Measurements from ENCODE around the gene RBM47.
"Not testable (repeated sequence)": the region's sequence is repeated elsewhere in the genome, so short reads cannot be mapped to it uniquely, and the experiment has no call there.

The RBM47 gene

DNA sequence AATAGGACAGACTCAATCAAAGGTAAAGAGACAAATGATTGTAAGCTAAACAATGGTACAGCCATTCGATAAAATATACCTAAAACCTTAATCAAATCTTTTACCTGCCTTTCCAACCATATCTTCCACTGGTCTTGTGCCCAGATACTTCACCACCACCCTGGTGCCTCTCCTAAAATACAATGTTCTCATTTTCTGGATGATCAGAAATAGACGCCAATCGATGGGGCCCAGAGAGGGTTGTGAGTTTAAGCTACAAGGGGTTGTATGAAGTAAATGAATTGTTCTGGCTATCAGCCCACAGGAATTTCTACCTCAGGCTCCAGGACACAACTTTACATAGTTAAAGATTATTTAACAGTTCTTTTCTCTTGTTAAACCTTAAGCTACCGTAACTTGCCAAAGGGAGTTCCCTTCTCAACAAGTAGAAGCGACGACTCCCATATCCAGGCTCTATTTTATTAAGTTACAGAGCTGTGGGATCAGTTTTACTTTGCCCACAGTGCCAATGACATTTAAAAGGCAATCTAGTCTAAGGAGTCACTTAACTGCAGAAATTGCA, 195.5 kb downstream of the RBM47 start:
- no peak for DNase-seq

DNA sequence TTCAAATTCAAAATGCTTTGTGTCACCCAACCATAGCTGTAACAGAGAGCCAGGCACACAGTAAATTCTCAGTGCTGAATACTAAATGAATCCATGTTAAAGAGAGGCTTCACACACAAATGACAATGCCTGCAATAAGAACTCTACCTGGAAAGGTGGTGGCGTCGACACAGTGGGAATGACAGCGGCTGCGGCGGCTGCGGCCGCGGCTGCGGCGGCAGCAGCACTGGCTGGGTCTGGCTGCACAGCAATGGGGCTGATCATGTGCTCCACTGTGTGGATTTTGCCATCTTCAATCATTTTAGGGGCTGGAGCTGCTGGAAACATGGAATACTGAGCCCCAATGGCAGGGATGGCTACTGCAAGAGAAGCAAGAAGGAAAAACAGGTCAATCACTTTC, 197.2 kb downstream of the RBM47 start:
- no peak for DNase-seq

GRCh38 chr4:40427871-40428270, 201.8 kb downstream of the RBM47 start:
- DNase-seq = not testable (repeated sequence)

DNA sequence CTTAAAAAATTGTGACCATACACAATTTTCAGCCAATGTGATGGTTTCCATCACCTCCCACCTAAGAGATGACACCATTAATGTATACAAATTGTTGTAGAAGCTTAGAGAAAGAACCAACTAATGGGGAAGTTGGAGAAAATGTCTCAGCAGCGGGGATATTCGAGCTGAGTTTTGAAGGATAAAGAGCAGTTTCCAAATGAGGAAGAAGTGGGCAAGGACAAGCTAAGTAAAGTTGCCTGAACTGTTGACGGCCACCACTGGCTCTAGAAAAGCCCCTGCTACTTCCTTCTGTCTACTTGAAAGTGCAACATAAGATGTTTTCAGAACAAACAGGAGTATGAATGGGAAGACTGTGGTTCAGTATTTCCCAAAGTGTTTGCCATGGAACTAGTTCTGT, 202.5 kb downstream of the RBM47 start:
- no peak for DNase-seq

- DNase-seq = no peak
Measured at GRCh38 chr4:40425799-40426574, 203.7 kb downstream of the RBM47 start.

DNA sequence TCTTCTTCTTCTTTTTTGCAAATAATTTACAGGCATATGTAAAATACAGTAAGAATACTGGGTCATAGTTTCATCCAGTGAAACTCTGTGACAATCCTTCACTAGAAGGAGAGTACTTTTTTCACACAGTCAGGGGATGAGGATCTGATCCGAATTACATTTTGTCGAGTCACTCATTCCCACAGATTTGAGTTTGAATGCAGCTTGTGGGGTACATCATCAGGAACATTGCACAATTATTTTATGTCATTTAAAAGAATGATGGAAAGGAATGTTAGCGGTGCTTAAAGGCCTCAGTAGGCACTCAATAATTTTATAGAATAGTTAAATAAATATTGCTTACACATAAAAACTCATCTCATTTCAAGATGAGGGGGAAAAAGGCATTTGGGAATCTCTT, 205.9 kb downstream of the RBM47 start:
- no peak for DNase-seq

DNA sequence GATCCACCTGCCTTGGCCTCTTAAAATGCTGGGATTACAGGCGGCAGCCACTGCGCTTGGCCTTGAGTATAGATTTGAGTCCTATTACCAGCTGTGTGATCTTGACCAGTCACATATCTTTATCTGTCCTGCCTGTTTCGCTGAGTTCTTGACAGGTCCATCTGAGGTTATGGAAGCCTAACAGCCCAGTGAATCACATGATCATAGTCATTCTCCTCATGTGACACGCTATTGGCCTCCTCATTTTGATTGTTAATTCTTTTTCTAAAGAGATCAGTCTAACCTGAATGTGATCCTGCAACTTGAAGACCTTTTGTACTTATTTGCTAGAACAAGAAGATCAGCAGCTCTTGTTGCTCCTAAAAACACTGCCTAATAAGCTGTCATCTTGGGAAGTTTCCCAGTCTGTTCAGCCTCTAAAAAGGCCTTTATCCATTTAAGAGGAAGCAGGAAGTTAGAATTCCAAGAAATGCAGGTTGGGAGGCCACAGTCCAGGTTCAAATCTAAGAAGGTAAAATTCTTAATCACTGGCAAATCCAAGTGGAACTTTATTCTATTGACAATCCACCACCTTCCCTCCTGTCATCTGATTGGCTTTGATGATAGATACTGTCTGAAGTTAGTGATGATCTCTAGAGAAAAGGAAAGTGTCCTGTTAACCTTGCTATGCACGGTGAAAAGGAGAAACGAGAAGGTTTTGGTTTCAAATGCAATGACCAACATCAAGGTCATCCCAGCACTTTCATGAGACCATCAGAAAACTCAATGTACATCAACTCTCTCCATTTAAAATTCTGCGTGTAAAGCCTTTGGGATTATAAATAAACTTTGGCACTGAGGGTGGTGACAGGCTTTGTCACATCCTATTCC, 207.6 kb downstream of the RBM47 start:
- no peak for DNase-seq

DNA sequence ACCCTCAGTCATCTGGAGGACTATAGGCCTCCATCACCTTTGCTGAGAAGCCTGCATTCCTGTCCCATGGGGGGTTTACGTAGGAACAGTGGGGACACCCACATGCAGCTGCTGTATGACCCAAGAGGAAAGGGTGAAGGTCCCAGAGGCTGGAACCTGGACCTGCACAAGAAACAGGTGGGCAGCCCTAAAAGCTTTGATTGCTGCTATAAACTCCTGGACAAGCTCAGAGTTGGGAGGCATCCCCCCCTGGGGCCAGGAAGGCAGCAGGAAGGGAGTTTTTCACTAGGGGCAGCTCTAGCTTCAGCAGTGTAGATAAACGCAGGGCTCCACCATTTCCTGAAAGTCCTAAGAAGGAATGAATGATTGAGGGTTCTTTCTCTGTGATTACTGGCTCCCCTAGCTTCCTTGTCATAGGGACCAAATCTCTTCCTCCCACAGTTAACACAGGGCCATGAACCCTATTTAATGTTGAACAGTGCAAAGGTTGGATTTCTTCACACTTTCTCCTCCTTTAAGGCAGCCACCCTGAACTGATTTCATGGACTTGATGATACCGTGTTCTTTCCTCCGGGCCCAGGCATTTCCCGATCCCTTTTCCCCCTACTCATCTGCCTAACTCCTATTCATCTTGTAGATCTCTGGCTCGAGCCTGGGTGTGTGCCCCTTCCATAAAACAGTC, 210.3 kb downstream of the RBM47 start:
- DNase-seq = no peak

DNA sequence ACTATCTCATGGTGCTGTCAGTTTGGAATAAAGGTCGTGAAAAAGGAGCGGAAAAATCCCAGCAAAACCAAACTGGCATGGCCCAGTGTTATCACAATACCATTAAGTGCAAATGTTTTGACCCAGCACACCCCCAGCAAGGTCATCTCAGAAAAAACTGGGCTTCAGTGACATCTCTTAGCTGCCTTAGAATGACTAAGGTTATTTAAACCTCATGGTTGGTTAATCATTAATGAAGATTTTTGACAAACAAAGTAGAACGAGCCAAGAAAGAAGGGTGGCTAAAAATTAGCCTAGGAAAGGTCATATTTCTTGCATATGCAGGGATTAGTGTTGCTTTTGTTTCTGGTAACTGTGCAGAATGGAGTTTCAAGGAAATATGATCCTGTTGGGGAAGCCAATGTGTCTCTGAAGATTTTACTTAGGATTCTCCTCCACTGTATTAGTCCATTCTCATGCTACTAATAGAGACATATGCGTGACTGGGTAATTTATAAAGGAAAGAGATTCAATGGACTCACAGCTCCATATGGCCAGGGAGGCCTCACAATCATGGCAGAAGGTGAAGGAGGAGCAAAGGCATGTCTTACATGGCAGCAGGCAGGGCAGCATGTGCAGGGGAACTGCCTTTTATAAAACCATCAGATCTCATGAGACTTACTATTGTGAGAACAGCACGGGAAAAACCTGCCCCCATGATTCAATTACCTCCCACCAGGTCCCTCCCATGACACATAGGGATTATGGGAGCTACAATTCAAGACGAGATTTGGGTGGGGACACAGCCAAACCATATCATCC, 211.0 kb downstream of the RBM47 start:
- DNase-seq = no peak

GRCh38 chr4:40417941-40418340, 211.7 kb downstream of the RBM47 start:
- no peak for DNase-seq

DNA sequence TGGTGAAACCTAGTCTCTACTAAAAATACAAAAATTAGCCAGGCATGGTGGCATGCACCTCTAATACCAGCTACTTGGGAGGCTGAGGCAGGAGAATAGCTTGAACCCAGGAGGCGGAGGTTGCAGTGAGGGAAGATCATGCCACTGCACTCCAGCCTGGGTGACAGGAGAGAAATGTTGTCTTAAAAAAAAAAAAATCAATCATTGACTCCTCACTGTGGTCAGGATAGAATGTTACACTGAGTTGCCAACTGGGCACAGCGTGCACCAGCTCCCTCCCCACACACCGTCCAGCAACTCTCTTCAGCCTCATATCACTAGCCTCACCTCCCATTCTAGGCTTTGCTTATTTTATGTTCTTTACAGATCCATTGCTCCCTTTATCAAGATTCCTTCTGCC, 215.0 kb downstream of the RBM47 start:
- DNase-seq = no peak

DNA sequence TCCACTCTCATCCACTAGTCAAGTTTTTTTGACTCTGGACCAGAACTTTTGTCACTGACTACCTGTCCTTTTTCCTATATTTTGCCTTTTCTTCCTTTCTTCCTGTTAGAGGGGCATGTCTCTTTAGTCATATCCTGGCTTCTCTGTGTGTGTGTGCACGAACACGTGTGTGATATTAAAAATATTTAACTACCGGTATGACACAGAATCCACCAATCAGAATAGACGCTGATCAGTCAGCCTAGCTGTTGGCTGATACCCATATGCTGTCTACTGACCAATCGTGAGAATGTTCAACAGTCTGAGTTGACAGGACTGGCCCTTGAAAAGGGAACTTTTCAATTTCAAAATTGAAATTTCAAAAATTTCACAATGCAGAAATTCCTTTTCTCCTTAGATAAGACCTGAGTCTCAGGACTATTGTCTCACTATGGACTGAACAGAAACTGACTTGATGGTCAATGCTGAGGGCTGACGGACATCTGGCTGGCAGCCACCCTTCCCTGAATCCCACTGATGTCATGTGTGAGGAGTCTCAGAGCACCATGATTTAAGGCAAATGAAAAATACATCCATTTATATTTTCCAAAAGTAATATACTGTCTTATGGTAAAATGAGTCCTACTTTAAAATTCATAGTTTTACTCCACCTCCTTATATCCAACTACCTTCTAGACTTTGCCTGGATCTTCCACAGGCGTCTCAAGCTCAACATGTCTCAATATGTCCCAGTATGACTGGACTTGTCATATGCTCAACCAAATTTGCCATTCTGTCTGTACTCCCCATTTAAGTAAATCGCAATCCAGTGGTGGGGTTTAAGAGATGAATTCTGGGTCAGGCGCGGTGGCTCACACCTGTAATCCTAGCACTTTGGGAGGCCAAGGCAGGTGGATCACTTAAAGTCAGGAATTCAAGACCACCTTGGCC, 216.5 kb downstream of the RBM47 start:
- DNase-seq = no peak

GRCh38 chr4:40412388-40412787, 217.3 kb downstream of the RBM47 start:
- DNase-seq = no peak

GRCh38 chr4:40409835-40410234, 219.8 kb downstream of the RBM47 start:
- no peak for DNase-seq

- not testable (repeated sequence) for DNase-seq
Measured at GRCh38 chr4:40407468-40407867, 222.2 kb downstream of the RBM47 start.

- DNase-seq = no peak
Measured at GRCh38 chr4:40406340-40406739, 223.3 kb downstream of the RBM47 start.

GRCh38 chr4:40405193-40405592, 224.5 kb downstream of the RBM47 start:
- no peak for DNase-seq

DNA sequence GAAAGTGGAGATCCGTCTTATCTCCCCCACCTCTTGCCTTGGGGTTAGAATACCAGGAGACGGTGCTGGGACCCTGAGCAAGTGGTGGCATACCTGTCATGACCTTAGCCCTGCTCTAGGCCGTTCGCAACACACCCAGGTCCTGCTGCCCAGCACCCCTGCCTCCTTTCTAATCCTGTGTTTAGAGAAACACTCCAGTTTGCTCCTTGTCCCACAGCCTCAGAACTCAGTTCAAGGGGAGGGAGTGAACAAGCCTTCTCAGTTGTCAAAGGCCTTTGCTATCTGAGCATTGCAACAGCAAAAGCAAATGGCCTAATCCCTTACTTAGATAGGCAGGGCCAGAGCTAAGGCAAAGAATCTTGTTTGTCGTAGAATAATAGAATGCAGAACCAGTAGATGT, 226.6 kb downstream of the RBM47 start:
- no peak for DNase-seq

- DNase-seq = no peak
Measured at GRCh38 chr4:40402556-40402955, 227.1 kb downstream of the RBM47 start.

DNA sequence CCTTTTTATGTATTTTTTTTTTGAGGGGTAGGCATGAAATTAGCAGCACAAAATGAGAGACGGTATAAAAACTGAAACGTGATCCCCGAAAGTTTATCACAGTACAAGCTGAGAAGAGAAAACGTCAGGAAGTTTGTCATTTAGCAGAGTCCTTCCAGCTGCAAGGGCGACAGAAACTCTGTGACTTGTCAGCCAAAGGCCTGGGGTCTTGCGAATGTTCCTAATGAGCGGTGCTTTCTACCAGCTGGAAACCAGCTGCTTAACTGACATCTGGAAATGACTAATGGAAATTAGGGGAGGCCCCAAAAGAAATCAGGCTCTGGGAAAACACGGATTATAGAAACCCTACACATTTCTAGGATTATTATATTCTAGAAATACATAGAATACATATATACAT, 228.0 kb downstream of the RBM47 start:
- DNase-seq = no peak

- DNase-seq = no peak
Measured at GRCh38 chr4:40401096-40401495, 228.6 kb downstream of the RBM47 start.
